ENCODE results near the gene ARSA.

- no peak for TF ChIP-seq CTCF (IDR thresholded peaks at IDR 0.05; ENCODE audit: extremely low read depth in 1 of 2, insufficient read depth in 1 of 2, low read depth in 1 of 2, low read length in 2 of 2)
- no peak for TF ChIP-seq EZH2 (IDR thresholded peaks at IDR 0.05; ENCODE audit: borderline replicate concordance, low read depth, low read length, severe bottlenecking)
Measured at GRCh38 chr22:50657925-50658324, 30.0 kb upstream of the ARSA start.
